HG03469 (cell line): ENCODE data around the gene ETNK1.
"Not testable (repeated sequence)": the region's sequence is repeated elsewhere in the genome, so short reads cannot be mapped to it uniquely, and the experiment has no call there.

Experiments
- ATAC-seq: cut with Tn5 transposase; IDR thresholded peaks from one replicate; pipeline ENCODE4 v1.9.1; 2021; ENCODE audit warnings: mild to moderate bottlenecking, moderate library complexity, moderate number of reproducible peaks; ENCODE audit not compliant: unreplicated experiment

The ETNK1 gene

GRCh38 chr12:22624870-22625761, at the start of gene ETNK1:
Gene ETNK1, plus strand, starts transcription at chr12:22625171. Its CDS starts 260 bp downstream, at chr12:22625431.
- peak; percentile 95 for ATAC-seq

- no peak for ATAC-seq
These were observed 48.9 kb upstream of the ETNK1 start for GRCh38 chr12:22576065-22576464.

- no peak for ATAC-seq
These were observed 48.5 kb upstream of the ETNK1 start for GRCh38 chr12:22576473-22576872.

GRCh38 chr12:22577667-22578066, 47.3 kb upstream of the ETNK1 start:
- ATAC-seq = no peak

- ATAC-seq = no peak
These were observed 46.6 kb upstream of the ETNK1 start for GRCh38 chr12:22578328-22578727.

- ATAC-seq = no peak
These were observed 36.2 kb upstream of the ETNK1 start for GRCh38 chr12:22588817-22589216.

- ATAC-seq = no peak
These were observed 31.1 kb upstream of the ETNK1 start for GRCh38 chr12:22593864-22594263.

GRCh38 chr12:22597539-22597938, 27.4 kb upstream of the ETNK1 start:
- not testable (repeated sequence) for ATAC-seq

GRCh38 chr12:22598141-22598762, 26.7 kb upstream of the ETNK1 start:
- ATAC-seq = no peak

GRCh38 chr12:22598763-22599161, 26.2 kb upstream of the ETNK1 start:
- no peak for ATAC-seq

GRCh38 chr12:22600181-22600580, 24.8 kb upstream of the ETNK1 start:
- ATAC-seq = no peak

- no peak for ATAC-seq
These were observed 15.5 kb upstream of the ETNK1 start for GRCh38 chr12:22609501-22609900.

GRCh38 chr12:22610131-22610530, 14.8 kb upstream of the ETNK1 start:
- no peak for ATAC-seq

GRCh38 chr12:22612822-22613221, 12.1 kb upstream of the ETNK1 start:
- not testable (repeated sequence) for ATAC-seq

- no peak for ATAC-seq
These were observed 8.9 kb upstream of the ETNK1 start for GRCh38 chr12:22615963-22616501.

- ATAC-seq = no peak
These were observed 7.3 kb upstream of the ETNK1 start for GRCh38 chr12:22617630-22618029.

- ATAC-seq = no peak
These were observed 462 bp upstream of the ETNK1 start for GRCh38 chr12:22624548-22624869.

GRCh38 chr12:22625762-22626294, 857 bp downstream of the ETNK1 start:
- ATAC-seq = no peak

- no peak for ATAC-seq
These were observed 1.4 kb downstream of the ETNK1 start for GRCh38 chr12:22626406-22626805.

GRCh38 chr12:22627371-22627770, 2.4 kb downstream of the ETNK1 start:
- no peak for ATAC-seq

GRCh38 chr12:22628228-22628627, 3.3 kb downstream of the ETNK1 start:
- ATAC-seq = no peak
